MCF 10A (cell line): Measurements from ENCODE around the gene FUCA1. TPM values are rescaled to one million over a fixed set of nuclear protein-coding genes. Genes with fewer than 3 reads are reported as not detected.

Source experiments
- BruUV-seq: library from RNA; stranded (reverse); fragments of 400-500 nt; replicated peaks from 2 replicates; lab custom pipeline; 2021; lab: Mats Ljungman, UMichigan
- CTCF ChIA-PET: fragments of 300-600 bp; sonication (Branson Sonifier 250); formaldehyde crosslinking; extraction: SDS; loops from one replicate; lab custom pipeline; 2021; ENCODE audit warnings: antibody characterized with exemption, inconsistent platforms; lab: Yijun Ruan, JAX
- POLR2A ChIA-PET: fragments of 300-600, 350-650 bp; sonication (Branson Sonifier 250); formaldehyde crosslinking; extraction: SDS; loops from one replicate; lab custom pipeline; 2020; ENCODE audit warnings: antibody characterized with exemption, inconsistent platforms; lab: Yijun Ruan, JAX
- DNase-seq: peaks from one replicate; pipeline ENCODE4 v3.0.0-alpha.2; 2018; ENCODE audit not compliant: unreplicated experiment
- H3K27ac Mint-ChIP-seq: one replicate; pipeline ENCODE4 v1.8.0; 2022; ENCODE audit warnings: mild to moderate bottlenecking, low read depth, mixed read lengths; ENCODE audit not compliant: unreplicated experiment
- H3K27me3 Mint-ChIP-seq: one replicate; pipeline ENCODE4 v1.8.0; 2022; ENCODE audit warnings: mixed read lengths; ENCODE audit not compliant: insufficient read depth, unreplicated experiment
- H3K36me3 Mint-ChIP-seq: one replicate; pipeline ENCODE4 v1.8.0; 2022; ENCODE audit warnings: mild to moderate bottlenecking, moderate library complexity, mixed read lengths; ENCODE audit not compliant: insufficient read depth, unreplicated experiment
- H3K4me1 Mint-ChIP-seq: one replicate; pipeline ENCODE4 v1.8.0; 2022; ENCODE audit warnings: mixed read lengths; ENCODE audit not compliant: insufficient read depth, unreplicated experiment
- H3K4me3 Mint-ChIP-seq: one replicate; pipeline ENCODE4 v1.8.0; 2022; ENCODE audit warnings: mild to moderate bottlenecking, moderate library complexity, mixed read lengths; ENCODE audit not compliant: unreplicated experiment
- H3K9me3 Mint-ChIP-seq: one replicate; pipeline ENCODE4 v1.8.0; 2022; ENCODE audit warnings: mixed read lengths; ENCODE audit not compliant: unreplicated experiment
- CTCF ChIP-seq: fragments of 200-600 bp; IDR thresholded peaks from one replicate; pipeline ENCODE4 v1.8.0; 2022; ENCODE audit warnings: antibody characterized with exemption, mild to moderate bottlenecking; ENCODE audit not compliant: unreplicated experiment
- intact Hi-C: fragments of 100-400 bp; cut with micrococcal nuclease; formaldehyde crosslinking; loops from 2 replicates; pipeline ENCODE4 v1.14.1; 2022
- total RNA-seq: library from RNA; stranded (reverse); gene quantifications from 2 replicates; pipeline ENCODE4 v1.2.3, GENCODE V29; 2022

Gene FUCA1
- total RNA-seq, 1 experiment from 2014 or later, result 7.9 TPM

GRCh38 chr1:23801338-23801748 is 66.7 kb downstream of the FUCA1 start:
- CTCF ChIA-PET, result interaction anchor here (0.6 to 2.4 kb wide), 7 partner anchors 9 to 115 kb away, joined by 3 to 17 read pairs (median 4); partner anchors contain the start of genes CNR2 and PITHD1
- intact Hi-C loops, result no loop called here
- POLR2A ChIA-PET, result interaction anchor here (0.7 to 17.8 kb wide), 26 partner anchors 8 to 398 kb away, joined by 3 to 395 read pairs (median 4); partner anchors contain the start of genes ELOA, HMGCL, LYPLA2 and PITHD1
- no TSS peak for BruUV-seq
- Mint-ChIP-seq H3K4me3 (peak overlapping the region; percentile 90), H3K9me3 (no peaks in the 10 kb centered on the region), H3K27ac (peak overlapping the region; percentile 91), H3K27me3 (no peaks in the 10 kb centered on the region), H3K36me3 (peaks cover 41% of the 10 kb centered on the region), H3K4me1 (no peaks in the 10 kb centered on the region)
- TF ChIP-seq CTCF, result no peak
- peak; percentile 39 for DNase-seq

GRCh38 chr1:23800400-23801337 is 67.4 kb downstream of the FUCA1 start, which contains the start of gene GALE:
Gene GALE, minus strand, starts transcription at chr1:23800754. Its CDS starts 1,747 bp downstream, at chr1:23799007.
- POLR2A ChIA-PET, result interaction anchor here (0.7 to 17.8 kb wide), 28 partner anchors 8 to 398 kb away, joined by 3 to 395 read pairs (median 5); partner anchors contain the start of genes ELOA, HMGCL, LYPLA2 and PITHD1
- no peak for TF ChIP-seq CTCF
- H3K9me3 Mint-ChIP-seq, result no peaks in the 10 kb centered on the region
- no TSS peak for BruUV-seq
- H3K36me3 Mint-ChIP-seq, result peaks cover 39% of the 10 kb centered on the region
- no peaks in the 10 kb centered on the region for H3K27me3 Mint-ChIP-seq
- DNase-seq, result peak; percentile 96
- no peaks in the 10 kb centered on the region for H3K4me1 Mint-ChIP-seq
- H3K4me3 Mint-ChIP-seq, result peak within 1 kb of the TSS; percentile 90
- intact Hi-C loops, result loop anchor here (1.0 kb wide), 1 partner anchor 155 kb away; no protein-coding TSS in a partner anchor
- CTCF ChIA-PET, result interaction anchor here (0.5 to 2.4 kb wide), 10 partner anchors 9 to 270 kb away, joined by 3 to 17 read pairs (median 4); partner anchors contain the start of genes ELOA and PITHD1
- peak within 1 kb of the TSS; percentile 91 for H3K27ac Mint-ChIP-seq

GRCh38 chr1:23799570-23800399 is 68.3 kb downstream of the FUCA1 start:
- BruUV-seq, result TSS peak; percentile 86

More at GRCh38 chr1:23799570-23800399, 68.3 kb downstream of the FUCA1 start:
- Mint-ChIP-seq H3K27me3 (no peaks in the 10 kb centered on the region), H3K4me1 (no peaks in the 10 kb centered on the region), H3K27ac (peak overlapping the region; percentile 91), H3K4me3 (peak overlapping the region; percentile 90), H3K36me3 (peaks cover 42% of the 10 kb centered on the region), H3K9me3 (no peaks in the 10 kb centered on the region)
- intact Hi-C loops, result loop anchor here (1.0 kb wide), 1 partner anchor 156 kb away; no protein-coding TSS in a partner anchor
- CTCF ChIA-PET, result interaction anchor here (0.6 to 2.3 kb wide), 8 partner anchors 7 to 235 kb away, joined by 3 to 10 read pairs (median 6); no protein-coding TSS in a partner anchor
- DNase-seq, result peak; percentile 94
- POLR2A ChIA-PET, result interaction anchor here (0.6 to 17.8 kb wide), 30 partner anchors 9 to 244 kb away, joined by 3 to 395 read pairs (median 5); partner anchors contain the start of genes ELOA, HMGCL, LYPLA2 and PITHD1
- TF ChIP-seq CTCF, result no peak
